Right atrium auricular region (tissue), 2 donors: ENCODE results near the gene POU2F3. TPM values are rescaled to one million over a fixed set of nuclear protein-coding genes. Genes with fewer than 3 reads are reported as not detected.

ENCODE experiments used
- DNase-seq: peaks from one replicate; pipeline ENCODE4 v3.0.0-alpha.2; 2019; ENCODE audit warnings: low spot score
- H3K27ac ChIP-seq, 2 donors: fragments of 200-600 bp; sonication (generic); 1 replicate in 1 of 2; 2 replicates in 1 of 2; pipeline ENCODE4 v1.5.1; 2016 to 2019
- H3K27me3 ChIP-seq, 2 donors: fragments of 200-600 bp; sonication (generic); one replicate each; pipeline versions ENCODE4 v1.5.1 to v1.6.0; 2017 to 2019
- H3K36me3 ChIP-seq: fragments of 200-600 bp; sonication (generic); one replicate; pipeline ENCODE4 v1.5.1; 2016
- H3K4me1 ChIP-seq, 2 donors: fragments of 200-600 bp; sonication (generic); one replicate each; pipeline versions ENCODE4 v1.5.1 to v1.6.0; 2017 to 2019
- H3K4me3 ChIP-seq, 2 donors: fragments of 200-600 bp; sonication (generic); 1 replicate in 1 of 2; 2 replicates in 1 of 2; pipeline ENCODE4 v1.5.1; 2017 to 2019; ENCODE audit warnings: mild to moderate bottlenecking in 1 of 2, moderate library complexity in 1 of 2
- H3K9me3 ChIP-seq, 2 donors: fragments of 200-600 bp; sonication (generic); one replicate each; pipeline ENCODE4 v1.5.1; 2019
- CTCF ChIP-seq, 2 donors: fragments of 200-600 bp; sonication (generic); IDR thresholded peaks; one replicate each; pipeline ENCODE4 v1.5.1; 2019; ENCODE audit warnings: antibody characterized with exemption in 2 of 2
- total RNA-seq, 2 donors: library from RNA; depleted of rRNA; stranded (reverse); fragments of >200 nt; gene quantifications; one replicate each; pipeline ENCODE4 v1.1.0, GENCODE V29; 2016

POU2F3 gene
- total RNA-seq, 2 donors from 2014 or later: not detected

- Histone ChIP-seq H3K4me3 (no peak overlapping the region), H3K4me1 (peaks cover 0 to 8% of the 10 kb centered on the region in 2 donors), H3K9me3 (no peaks in the 10 kb centered on the region), H3K27me3 (no peaks in the 10 kb centered on the region), H3K27ac (no peak overlapping the region), H3K36me3 (no peaks in the 10 kb centered on the region)
- TF ChIP-seq CTCF (IDR thresholded peaks at IDR 0.05): no peak
- no peak for DNase-seq
Observed at GRCh38 chr11:120236169-120237107, 3.5 kb upstream of the POU2F3 start.

- no peak overlapping the region for H3K4me3 ChIP-seq
- peaks cover 0 to 8% of the 10 kb centered on the region in 2 donors for H3K4me1 ChIP-seq
- no peaks in the 10 kb centered on the region for H3K27me3 ChIP-seq
- H3K27ac ChIP-seq: no peak overlapping the region
- no peaks in the 10 kb centered on the region for H3K9me3 ChIP-seq
- no peak for DNase-seq
- H3K36me3 ChIP-seq: no peaks in the 10 kb centered on the region
- no peak for TF ChIP-seq CTCF (IDR thresholded peaks at IDR 0.05)
Observed at GRCh38 chr11:120238968-120239620, 846 bp upstream of the POU2F3 start.

DNA sequence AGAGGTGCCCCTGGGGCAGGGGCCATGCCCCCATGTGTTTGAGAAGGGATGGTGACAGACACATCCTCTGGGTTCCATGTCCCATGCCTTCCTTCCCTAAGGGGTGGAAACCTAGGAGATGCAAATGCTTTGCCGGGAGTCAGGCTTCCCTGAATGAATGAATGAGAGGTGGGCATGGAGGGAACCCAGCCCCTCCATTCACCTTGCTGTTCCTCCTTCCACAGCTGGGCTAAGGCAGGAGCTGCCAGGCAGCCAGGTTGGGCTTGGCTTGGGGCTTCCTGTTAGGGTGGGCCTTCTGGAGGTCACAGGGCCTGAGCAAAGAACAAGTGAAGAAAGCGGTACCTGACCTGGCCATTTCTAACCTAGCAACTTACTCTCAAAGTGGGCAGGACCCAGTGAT lies 926 bp downstream of the POU2F3 start:
- Histone ChIP-seq H3K36me3 (no peaks in the 10 kb centered on the region), H3K27ac (no peak overlapping the region), H3K27me3 (no peaks in the 10 kb centered on the region), H3K4me3 (no peak overlapping the region), H3K4me1 (peaks cover 0 to 8% of the 10 kb centered on the region in 2 donors), H3K9me3 (no peaks in the 10 kb centered on the region)
- no peak for TF ChIP-seq CTCF (IDR thresholded peaks at IDR 0.05)
- DNase-seq: no peak

- H3K27me3 ChIP-seq: no peaks in the 10 kb centered on the region
- DNase-seq: no peak
- H3K4me3 ChIP-seq: no peak overlapping the region
Observed at GRCh38 chr11:120241277-120241676, 1.3 kb downstream of the POU2F3 start.

DNA sequence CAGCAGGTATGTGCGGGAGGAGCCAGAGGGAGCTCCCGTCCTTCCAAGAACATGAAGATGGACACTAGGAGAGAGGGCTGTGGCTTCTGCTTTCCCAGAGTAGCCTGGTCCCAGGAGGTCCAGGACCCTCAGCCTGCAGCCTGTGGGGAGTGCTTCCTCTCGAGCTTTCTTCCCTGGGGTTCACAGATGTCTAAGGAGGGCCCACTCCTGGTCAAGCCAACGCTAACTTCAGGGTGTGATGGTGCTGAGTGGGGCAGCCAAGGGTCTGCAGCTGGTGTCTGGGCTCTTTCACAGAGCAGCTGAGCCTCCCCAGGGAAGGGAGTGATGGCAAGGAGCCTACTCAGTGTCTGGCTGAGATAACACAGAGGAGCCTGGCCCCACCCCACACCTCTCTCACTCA lies 3.3 kb downstream of the POU2F3 start:
- TF ChIP-seq CTCF (IDR thresholded peaks at IDR 0.05): no peak
- Histone ChIP-seq H3K27ac (no peak overlapping the region), H3K9me3 (no peaks in the 10 kb centered on the region), H3K27me3 (no peaks in the 10 kb centered on the region), H3K4me1 (peaks cover 0 to 8% of the 10 kb centered on the region in 2 donors), H3K36me3 (no peaks in the 10 kb centered on the region), H3K4me3 (no peak overlapping the region)
- DNase-seq: no peak

More at GRCh38 chr11:120241277-120241676, 1.3 kb downstream of the POU2F3 start:
- H3K36me3 ChIP-seq: no peaks in the 10 kb centered on the region
- no peak for TF ChIP-seq CTCF (IDR thresholded peaks at IDR 0.05)
- H3K4me1 ChIP-seq: peaks cover 0 to 8% of the 10 kb centered on the region in 2 donors
- no peak overlapping the region for H3K27ac ChIP-seq
- H3K9me3 ChIP-seq: no peaks in the 10 kb centered on the region
